HG03095 (cell line): Measurements from ENCODE around the gene FHOD3.
"Not testable (repeated sequence)": the region's sequence is repeated elsewhere in the genome, so short reads cannot be mapped to it uniquely, and the experiment has no call there.

Experiments
- ATAC-seq: cut with Tn5 transposase; IDR thresholded peaks from one replicate; pipeline ENCODE4 v1.9.1; 2021; ENCODE audit warnings: moderate library complexity; ENCODE audit not compliant: unreplicated experiment

The FHOD3 gene

GRCh38 chr18:36441426-36442240 is 144.1 kb downstream of the FHOD3 start:
- no peak for ATAC-seq

GRCh38 chr18:36442717-36443116 is 145.2 kb downstream of the FHOD3 start:
- no peak for ATAC-seq

- no peak for ATAC-seq
Observed at GRCh38 chr18:36446059-36446458, 148.5 kb downstream of the FHOD3 start.

GRCh38 chr18:36448384-36449290 is 151.1 kb downstream of the FHOD3 start:
- no peak for ATAC-seq

GRCh38 chr18:36449451-36449850 is 151.9 kb downstream of the FHOD3 start:
- no peak for ATAC-seq

- no peak for ATAC-seq
Observed at GRCh38 chr18:36450264-36450663, 152.8 kb downstream of the FHOD3 start.

- no peak for ATAC-seq
Observed at GRCh38 chr18:36451454-36452251, 154.1 kb downstream of the FHOD3 start.

GRCh38 chr18:36454245-36454644 is 156.7 kb downstream of the FHOD3 start:
- ATAC-seq: no peak

GRCh38 chr18:36454848-36455458 is 157.4 kb downstream of the FHOD3 start:
- no peak for ATAC-seq

GRCh38 chr18:36455931-36456330 is 158.4 kb downstream of the FHOD3 start:
- ATAC-seq: no peak

- ATAC-seq: no peak
Observed at GRCh38 chr18:36456622-36457021, 159.1 kb downstream of the FHOD3 start.

GRCh38 chr18:36457683-36458082 is 160.2 kb downstream of the FHOD3 start:
- no peak for ATAC-seq

- ATAC-seq: no peak
Observed at GRCh38 chr18:36458306-36458705, 160.8 kb downstream of the FHOD3 start.

- ATAC-seq: no peak
Observed at GRCh38 chr18:36459203-36459602, 161.7 kb downstream of the FHOD3 start.

GRCh38 chr18:36459786-36460185 is 162.3 kb downstream of the FHOD3 start:
- ATAC-seq: no peak

GRCh38 chr18:36460324-36460850 is 162.9 kb downstream of the FHOD3 start:
- no peak for ATAC-seq

GRCh38 chr18:36460854-36461253 is 163.3 kb downstream of the FHOD3 start:
- no peak for ATAC-seq

- no peak for ATAC-seq
Observed at GRCh38 chr18:36461551-36461987, 164.1 kb downstream of the FHOD3 start.

- not testable (repeated sequence) for ATAC-seq
Observed at GRCh38 chr18:36463516-36463915, 166.0 kb downstream of the FHOD3 start.

GRCh38 chr18:36464126-36464651 is 166.7 kb downstream of the FHOD3 start:
- ATAC-seq: no peak
